Keratinocyte (primary cell): ENCODE data around the gene ITGAX. TPM values are rescaled to one million over a fixed set of nuclear protein-coding genes. Genes with fewer than 3 reads are reported as not detected.
"Not testable (repeated sequence)": the region's sequence is repeated elsewhere in the genome, so short reads cannot be mapped to it uniquely, and the experiment has no call there.

Experiments used
- DNase-seq: peaks from one replicate; pipeline ENCODE4 v3.0.0-alpha.2; 2011; ENCODE audit warnings: low read depth, missing footprints, low spot score
- FAIRE-seq: peaks from 2 replicates; lab custom pipeline; 2011; peaks lifted over from hg19 to GRCh38; lab: Jason Lieb, UNC
- H2AFZ ChIP-seq: 2 replicates; pipeline ENCODE4 v1.6.0; 2012; ENCODE audit warnings: low read length, control low read depth, inconsistent platforms; ENCODE audit not compliant: control insufficient read depth
- H3K27ac ChIP-seq: 2 replicates; pipeline ENCODE4 v1.5.1; 2011; ENCODE audit warnings: low read length; ENCODE audit not compliant: control insufficient read depth, insufficient read depth
- H3K27me3 ChIP-seq: 3 replicates; pipeline ENCODE4 v1.6.0; 2011; ENCODE audit warnings: low read length; ENCODE audit not compliant: control insufficient read depth, insufficient read depth; ENCODE audit errors: extremely low read depth
- H3K36me3 ChIP-seq, 2 experiments: 2 replicates in 1 of 2; 3 replicates in 1 of 2; pipeline ENCODE4 v1.5.1; 2011; ENCODE audit warnings: low read length in 2 of 2, mild to moderate bottlenecking in 1 of 2; ENCODE audit not compliant: control insufficient read depth in 2 of 2, insufficient read depth in 2 of 2; ENCODE audit errors: extremely low read depth in 1 of 2
- H3K4me1 ChIP-seq: 3 replicates; pipeline ENCODE4 v1.5.1; 2011; ENCODE audit warnings: low read length; ENCODE audit not compliant: control insufficient read depth, insufficient read depth; ENCODE audit errors: extremely low read depth
- H3K4me2 ChIP-seq: 3 replicates; pipeline ENCODE4 v1.6.0; 2011; ENCODE audit warnings: low read depth, low read length; ENCODE audit not compliant: control insufficient read depth, insufficient read depth; ENCODE audit errors: extremely low read depth
- H3K4me3 ChIP-seq, 3 experiments: fragments of 200-600 bp in 1 of 3; sonication (generic) in 1 of 3; 2 replicates in 2 of 3; 3 replicates in 1 of 3; pipeline ENCODE4 v1.5.1; 2011 to 2016; ENCODE audit warnings: low read length in 3 of 3, mild to moderate bottlenecking in 3 of 3, control low read depth in 2 of 3, inconsistent platforms in 1 of 3, low read depth in 1 of 3, mixed read lengths in 1 of 3, mixed run types in 1 of 3, moderate library complexity in 1 of 3; ENCODE audit not compliant: control insufficient read depth in 2 of 3, insufficient read depth in 2 of 3; ENCODE audit errors: extremely low read depth in 1 of 3
- H3K79me2 ChIP-seq: 2 replicates; pipeline ENCODE4 v1.6.0; 2012; ENCODE audit warnings: low read length; ENCODE audit not compliant: control insufficient read depth, insufficient read depth
- H3K9ac ChIP-seq: 3 replicates; pipeline ENCODE4 v1.6.0; 2011; ENCODE audit warnings: low read length; ENCODE audit not compliant: control insufficient read depth, insufficient read depth; ENCODE audit errors: extremely low read depth
- H3K9me1 ChIP-seq: 3 replicates; pipeline ENCODE4 v1.6.0; 2011; ENCODE audit warnings: low read length; ENCODE audit not compliant: control insufficient read depth, insufficient read depth; ENCODE audit errors: extremely low read depth
- H3K9me3 ChIP-seq: 2 replicates; pipeline ENCODE4 v1.5.1; 2012; ENCODE audit warnings: low read depth, low read length; ENCODE audit not compliant: control insufficient read depth
- H4K20me1 ChIP-seq: 3 replicates; pipeline ENCODE4 v1.6.0; 2011; ENCODE audit warnings: low read length; ENCODE audit not compliant: control insufficient read depth, insufficient read depth; ENCODE audit errors: extremely low read depth
- EZH2 ChIP-seq: IDR thresholded peaks from one replicate; pipeline ENCODE4 v1.6.1; 2012; ENCODE audit warnings: inconsistent platforms, mild to moderate bottlenecking, low read length, moderate library complexity
- dilution Hi-C: fragments of 300-500 bp; cut with MboI; formaldehyde crosslinking; loops from one replicate; pipeline ENCODE4 v1.7.0; 2020; ENCODE audit warnings: low sequenced_read_pairs; ENCODE audit not compliant: extremely low pct_ligation_motif_present
- polyA plus RNA-seq, 5 experiments: library from polyadenylated mRNA; depleted of rRNA in 3 of 5; stranded (reverse) in 3 of 5; stranded (forward) in 1 of 5; unstranded in 1 of 5; fragments of >200 nt; gene quantifications; 1 replicate in 1 of 5; 2 replicates in 3 of 5; 3 replicates in 1 of 5; pipeline versions ENCODE4 v1.2.1 to v1.2.3, GENCODE V29; 2011 to 2012; ENCODE audit warnings: missing spikeins in 2 of 5, low read depth in 1 of 5, low replicate concordance in 1 of 5
- TF ChIP-seq, protein P1 (sequence below), 3 experiments: IDR thresholded peaks in 1 of 3; conservative IDR thresholded peaks in 1 of 3; optimal IDR thresholded peaks in 1 of 3; 2 replicates in 2 of 3; 3 replicates in 1 of 3; pipeline versions ENCODE3 to v1.5.1; 2011; ENCODE audit warnings: low read length in 3 of 3, mild to moderate bottlenecking in 3 of 3, moderate library complexity in 2 of 3, control low read depth in 1 of 3, inconsistent platforms in 1 of 3; ENCODE audit not compliant: insufficient read depth in 2 of 3; ENCODE audit errors: extremely low read depth in 1 of 3

Gene ITGAX
- polyA plus RNA-seq, 1 donor (not counting 4 experiments of a cell fraction or from before 2014, with no cell fraction given): 0.04 TPM

DNA sequence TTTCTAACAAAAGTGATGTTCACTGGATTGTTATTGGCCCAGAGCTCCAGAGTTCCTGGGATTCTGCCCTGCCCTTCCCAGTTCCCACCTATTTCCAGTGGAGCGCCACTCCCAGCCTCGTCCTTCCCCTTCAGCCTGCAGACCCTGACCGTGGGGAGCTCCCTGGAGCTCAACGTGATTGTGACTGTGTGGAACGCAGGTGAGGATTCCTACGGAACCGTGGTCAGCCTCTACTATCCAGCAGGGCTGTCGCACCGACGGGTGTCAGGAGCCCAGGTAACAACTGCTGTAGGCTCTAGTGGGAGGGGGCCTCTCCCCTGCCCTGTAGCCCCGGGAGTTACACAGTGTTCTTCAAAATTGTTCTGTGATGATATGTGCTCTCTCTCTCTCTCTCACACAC, 61.4 kb downstream of the ITGAX start:
- H3K4me1 ChIP-seq: no peaks in the 10 kb centered on the region
- H3K79me2 ChIP-seq: no peaks in the 10 kb centered on the region
- H3K27me3 ChIP-seq: peaks cover 4% of the 10 kb centered on the region
- H3K9ac ChIP-seq: no peak overlapping the region
- H2AFZ ChIP-seq: no peak overlapping the region
- TF ChIP-seq, protein P1, sequence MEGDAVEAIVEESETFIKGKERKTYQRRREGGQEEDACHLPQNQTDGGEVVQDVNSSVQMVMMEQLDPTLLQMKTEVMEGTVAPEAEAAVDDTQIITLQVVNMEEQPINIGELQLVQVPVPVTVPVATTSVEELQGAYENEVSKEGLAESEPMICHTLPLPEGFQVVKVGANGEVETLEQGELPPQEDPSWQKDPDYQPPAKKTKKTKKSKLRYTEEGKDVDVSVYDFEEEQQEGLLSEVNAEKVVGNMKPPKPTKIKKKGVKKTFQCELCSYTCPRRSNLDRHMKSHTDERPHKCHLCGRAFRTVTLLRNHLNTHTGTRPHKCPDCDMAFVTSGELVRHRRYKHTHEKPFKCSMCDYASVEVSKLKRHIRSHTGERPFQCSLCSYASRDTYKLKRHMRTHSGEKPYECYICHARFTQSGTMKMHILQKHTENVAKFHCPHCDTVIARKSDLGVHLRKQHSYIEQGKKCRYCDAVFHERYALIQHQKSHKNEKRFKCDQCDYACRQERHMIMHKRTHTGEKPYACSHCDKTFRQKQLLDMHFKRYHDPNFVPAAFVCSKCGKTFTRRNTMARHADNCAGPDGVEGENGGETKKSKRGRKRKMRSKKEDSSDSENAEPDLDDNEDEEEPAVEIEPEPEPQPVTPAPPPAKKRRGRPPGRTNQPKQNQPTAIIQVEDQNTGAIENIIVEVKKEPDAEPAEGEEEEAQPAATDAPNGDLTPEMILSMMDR (optimal IDR thresholded peaks at IDR 0.05 in 1 of 3, IDR thresholded peaks at IDR 0.05 in 1 of 3, conservative IDR thresholded peaks at IDR 0.05 in 1 of 3; ENCODE audit: extremely low read depth in 1 of 3, insufficient read depth in 2 of 3, low read length in 3 of 3): no peak
- TF ChIP-seq EZH2: no peak
- FAIRE-seq (no peak), DNase-seq (no peak)
- dilution Hi-C loops: no loop called here
- H3K4me3 ChIP-seq: no peak overlapping the region
- H3K9me3 ChIP-seq: no peaks in the 10 kb centered on the region
- H4K20me1 ChIP-seq: no peaks in the 10 kb centered on the region
- no peak overlapping the region for H3K4me2 ChIP-seq
- no peaks in the 10 kb centered on the region for H3K36me3 ChIP-seq
- no peak overlapping the region for H3K27ac ChIP-seq
- H3K9me1 ChIP-seq: no peaks in the 10 kb centered on the region

DNA sequence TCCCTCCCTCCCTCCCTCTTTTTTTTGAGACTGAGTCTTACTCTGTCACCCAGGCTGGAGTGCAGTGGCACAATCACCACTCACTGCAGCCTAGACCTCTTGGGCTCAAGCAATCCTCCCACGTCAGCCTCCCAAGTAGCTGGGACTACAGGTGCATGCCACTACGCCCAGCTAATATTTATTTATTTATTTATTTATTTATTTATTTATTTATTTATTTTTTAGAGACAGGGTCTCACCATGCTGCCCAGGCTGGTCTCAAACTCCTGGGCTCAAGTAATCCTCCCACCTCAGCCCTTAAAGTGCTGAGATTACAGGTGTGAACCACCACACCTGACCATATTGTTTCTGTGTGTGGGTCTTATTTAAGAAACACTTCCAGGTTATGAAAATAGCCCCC, 62.1 kb downstream of the ITGAX start:
- dilution Hi-C loops, DNase-seq, H3K4me2 ChIP-seq, H3K9me1 ChIP-seq, H3K27me3 ChIP-seq, H3K27ac ChIP-seq, H3K36me3 ChIP-seq, H3K4me3 ChIP-seq, H3K79me2 ChIP-seq, H2AFZ ChIP-seq, H3K9me3 ChIP-seq, FAIRE-seq, H3K9ac ChIP-seq, H3K4me1 ChIP-seq, H4K20me1 ChIP-seq: not testable (repeated sequence)

DNA sequence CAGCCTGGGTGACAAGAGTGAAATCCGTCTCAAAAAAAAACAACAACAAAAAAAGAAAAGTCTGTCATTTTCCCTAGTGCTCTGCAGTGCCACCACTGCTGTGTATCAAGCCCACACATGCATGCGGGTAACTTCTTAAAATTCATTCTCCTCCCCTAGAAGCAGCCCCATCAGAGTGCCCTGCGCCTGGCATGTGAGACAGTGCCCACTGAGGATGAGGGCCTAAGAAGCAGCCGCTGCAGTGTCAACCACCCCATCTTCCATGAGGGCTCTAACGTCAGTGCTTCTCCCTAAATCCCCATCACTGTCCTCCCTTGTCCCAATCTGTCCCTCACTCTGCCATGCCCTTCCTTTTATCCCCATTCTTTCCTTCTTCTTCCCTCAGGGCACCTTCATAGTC, 62.9 kb downstream of the ITGAX start:
- Histone ChIP-seq H2AFZ (no peak overlapping the region), H3K27me3 (peaks cover 4% of the 10 kb centered on the region), H3K4me3 (no peak overlapping the region), H3K9me1 (no peaks in the 10 kb centered on the region), H3K36me3 (no peaks in the 10 kb centered on the region), H4K20me1 (no peaks in the 10 kb centered on the region), H3K4me2 (no peak overlapping the region), H3K9me3 (no peaks in the 10 kb centered on the region), H3K4me1 (no peaks in the 10 kb centered on the region), H3K79me2 (no peaks in the 10 kb centered on the region), H3K27ac (no peak overlapping the region), H3K9ac (no peak overlapping the region)
- DNase-seq (no peak), FAIRE-seq (no peak)
- dilution Hi-C loops: no loop called here
- TF ChIP-seq EZH2: no peak
- TF ChIP-seq, protein P1 (optimal IDR thresholded peaks at IDR 0.05 in 1 of 3, IDR thresholded peaks at IDR 0.05 in 1 of 3, conservative IDR thresholded peaks at IDR 0.05 in 1 of 3; ENCODE audit: extremely low read depth in 1 of 3, insufficient read depth in 2 of 3, low read length in 3 of 3): no peak
